Measurements from ENCODE around the gene GABRR3.
A peak's percentile ranks its signal among the peaks of the same experiment; 100 is the strongest.

Gene GABRR3

GRCh38 chr3:97992547-97993173, 42.5 kb downstream of the GABRR3 start:
- FAIRE-seq: no peak
- no peak for DNase-seq (ENCODE audit: extremely low spot score, insufficient read length, low read depth)

GRCh38 chr3:97991293-97991682, 43.8 kb downstream of the GABRR3 start:
- no peak for DNase-seq (ENCODE audit: extremely low spot score, insufficient read length, low read depth)
- FAIRE-seq: no peak

GRCh38 chr3:97990624-97991292, 44.4 kb downstream of the GABRR3 start:
- no peak for FAIRE-seq

GRCh38 chr3:97988784-97989568, 46.1 kb downstream of the GABRR3 start:
- DNase-seq (ENCODE audit: extremely low spot score, insufficient read length, low read depth) (no peak), FAIRE-seq (no peak)

More at GRCh38 chr3:97990624-97991292, 44.4 kb downstream of the GABRR3 start:
- DNase-seq (ENCODE audit: extremely low spot score, insufficient read length, low read depth): no peak

GRCh38 chr3:97987306-97987705, 47.8 kb downstream of the GABRR3 start:
- no peak for FAIRE-seq

GRCh38 chr3:97983933-97984491, 51.1 kb downstream of the GABRR3 start:
- no peak for FAIRE-seq

More at GRCh38 chr3:97987306-97987705, 47.8 kb downstream of the GABRR3 start:
- DNase-seq (ENCODE audit: extremely low spot score, insufficient read length, low read depth): no peak

GRCh38 chr3:97981886-97982285, 53.2 kb downstream of the GABRR3 start:
- no peak for FAIRE-seq

More at GRCh38 chr3:97983933-97984491, 51.1 kb downstream of the GABRR3 start:
- no peak for DNase-seq (ENCODE audit: extremely low spot score, insufficient read length, low read depth)

GRCh38 chr3:97979610-97980009, 55.5 kb downstream of the GABRR3 start:
- DNase-seq (ENCODE audit: extremely low spot score, insufficient read length, low read depth) (no peak), FAIRE-seq (no peak)

More at GRCh38 chr3:97981886-97982285, 53.2 kb downstream of the GABRR3 start:
- no peak for DNase-seq (ENCODE audit: extremely low spot score, insufficient read length, low read depth)

GRCh38 chr3:97975466-97975865, 59.6 kb downstream of the GABRR3 start:
- DNase-seq (ENCODE audit: extremely low spot score, insufficient read length, low read depth): no peak
- no peak for FAIRE-seq

- no peak for DNase-seq (ENCODE audit: extremely low spot score, insufficient read length, low read depth)
- FAIRE-seq: no peak
These were observed 60.1 kb downstream of the GABRR3 start for GRCh38 chr3:97974996-97975395.

- DNase-seq (ENCODE audit: extremely low spot score, insufficient read length, low read depth) (no peak), FAIRE-seq (no peak)
These were observed 62.1 kb downstream of the GABRR3 start for GRCh38 chr3:97972976-97973375.

- FAIRE-seq: peak; percentile 72
These were observed 63.2 kb downstream of the GABRR3 start, which contains the start of gene RIOX2 for GRCh38 chr3:97971679-97972567. TSS of gene RIOX2 (minus strand) at chr3:97972431. CDS start at chr3:97967593, 4,838 bp downstream.

GRCh38 chr3:97970956-97971620, 64.0 kb downstream of the GABRR3 start:
- DNase-seq (ENCODE audit: extremely low spot score, insufficient read length, low read depth) (no peak), FAIRE-seq (no peak)

More at GRCh38 chr3:97971679-97972567, 63.2 kb downstream of the GABRR3 start, which contains the start of gene RIOX2:
- peak; percentile 75 for DNase-seq (ENCODE audit: extremely low spot score, insufficient read length, low read depth)

- DNase-seq (ENCODE audit: extremely low spot score, insufficient read length, low read depth) (no peak), FAIRE-seq (no peak)
These were observed 65.0 kb downstream of the GABRR3 start for GRCh38 chr3:97970156-97970555.

- DNase-seq (ENCODE audit: extremely low spot score, insufficient read length, low read depth) (no peak), FAIRE-seq (no peak)
These were observed 65.6 kb downstream of the GABRR3 start for GRCh38 chr3:97969541-97969940.

GRCh38 chr3:97968376-97968775, 66.7 kb downstream of the GABRR3 start:
- DNase-seq (ENCODE audit: extremely low spot score, insufficient read length, low read depth) (no peak), FAIRE-seq (no peak)

- DNase-seq (ENCODE audit: extremely low spot score, insufficient read length, low read depth) (no peak), FAIRE-seq (no peak)
These were observed 67.1 kb downstream of the GABRR3 start for GRCh38 chr3:97967966-97968365.

GRCh38 chr3:97960993-97961766, 73.9 kb downstream of the GABRR3 start:
- DNase-seq (ENCODE audit: extremely low spot score, insufficient read length, low read depth): no peak
- FAIRE-seq: no peak

All from GM18507 (cell line).